SJSA1 (cell line): Measurements from ENCODE around the gene EPHA6. TPM values are rescaled to one million over a fixed set of nuclear protein-coding genes. Genes with fewer than 3 reads are reported as not detected.
"Not testable (repeated sequence)": the region's sequence is repeated elsewhere in the genome, so short reads cannot be mapped to it uniquely, and the experiment has no call there.

ENCODE experiments used
- DNase-seq, 2 experiments: peaks; one replicate each; pipeline ENCODE4 v3.0.0-alpha.2; 2015 to 2020; ENCODE audit warnings: low spot score in 2 of 2, low read depth in 1 of 2
- H3K27ac ChIP-seq: fragments of 250-450 bp; sonication (Bioruptor Pico); 2 replicates; pipeline ENCODE4 v1.5.1; 2020; ENCODE audit warnings: mild to moderate bottlenecking, moderate library complexity
- H3K27me3 ChIP-seq: fragments of 250-450 bp; sonication (Bioruptor Pico); replicated peaks from 2 replicates; pipeline ENCODE4 v1.5.1; 2020; ENCODE audit warnings: mild to moderate bottlenecking, moderate library complexity
- H3K36me3 ChIP-seq: fragments of 250-450 bp; sonication (Bioruptor Pico); 2 replicates; pipeline ENCODE4 v1.5.1; 2020; ENCODE audit warnings: mild to moderate bottlenecking
- H3K4me1 ChIP-seq: fragments of 250-450 bp; sonication (Bioruptor Pico); replicated peaks from 2 replicates; pipeline ENCODE4 v1.6.1; 2021; ENCODE audit warnings: mild to moderate bottlenecking
- H3K4me3 ChIP-seq: fragments of 250-450 bp; sonication (Bioruptor Pico); 2 replicates; pipeline ENCODE4 v1.5.1; 2020; ENCODE audit warnings: mild to moderate bottlenecking
- H3K9me3 ChIP-seq: fragments of 250-450 bp; sonication (Bioruptor Pico); replicated peaks from 2 replicates; pipeline ENCODE4 v1.5.1; 2020; ENCODE audit warnings: mild to moderate bottlenecking
- total RNA-seq: library from RNA; depleted of rRNA; stranded (reverse); fragments of >200 nt; shearing (Covaris generic); gene quantifications from 2 replicates; pipeline ENCODE4 v1.2.3, GENCODE V29; 2014

EPHA6 gene
- total RNA-seq, 1 experiment from 2014 or later: not detected

DNA sequence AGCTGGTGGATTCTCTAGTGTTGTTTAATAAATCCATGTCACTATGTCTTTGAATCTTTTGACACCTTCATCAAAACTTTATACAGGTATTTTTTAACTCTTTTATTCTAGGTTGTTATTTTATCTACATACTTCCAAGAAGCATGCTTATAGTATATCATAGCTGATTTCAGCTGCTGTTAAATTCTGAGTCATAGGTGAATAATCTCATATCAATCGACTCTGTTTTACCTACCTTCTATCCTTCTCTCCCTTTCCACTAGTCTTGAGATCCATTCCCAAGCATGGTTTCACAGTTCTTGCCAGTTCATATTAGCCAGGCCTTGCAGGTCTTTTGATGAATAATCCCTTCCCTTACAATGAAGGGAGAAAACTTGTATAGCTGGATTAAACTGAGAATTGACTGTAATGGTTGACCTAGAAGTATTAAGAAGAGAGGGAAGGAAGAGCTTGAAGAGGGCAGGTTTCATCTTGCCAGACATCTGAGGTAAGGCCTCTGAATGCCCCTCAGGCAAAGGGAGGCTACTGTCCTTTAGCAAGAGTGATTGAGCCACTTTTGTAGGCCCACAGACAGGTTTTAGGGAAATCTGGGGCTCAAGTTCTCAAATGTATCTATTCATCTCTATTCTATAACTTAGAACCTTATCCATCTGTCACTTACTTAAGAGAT is 146.4 kb downstream of the EPHA6 start:
- no peaks in the 10 kb centered on the region for H3K4me1 ChIP-seq
- no peaks in the 10 kb centered on the region for H3K27me3 ChIP-seq
- H3K9me3 ChIP-seq: no peaks in the 10 kb centered on the region
- no peak for DNase-seq
- H3K4me3 ChIP-seq: no peak overlapping the region
- no peak overlapping the region for H3K27ac ChIP-seq
- no peaks in the 10 kb centered on the region for H3K36me3 ChIP-seq

DNA sequence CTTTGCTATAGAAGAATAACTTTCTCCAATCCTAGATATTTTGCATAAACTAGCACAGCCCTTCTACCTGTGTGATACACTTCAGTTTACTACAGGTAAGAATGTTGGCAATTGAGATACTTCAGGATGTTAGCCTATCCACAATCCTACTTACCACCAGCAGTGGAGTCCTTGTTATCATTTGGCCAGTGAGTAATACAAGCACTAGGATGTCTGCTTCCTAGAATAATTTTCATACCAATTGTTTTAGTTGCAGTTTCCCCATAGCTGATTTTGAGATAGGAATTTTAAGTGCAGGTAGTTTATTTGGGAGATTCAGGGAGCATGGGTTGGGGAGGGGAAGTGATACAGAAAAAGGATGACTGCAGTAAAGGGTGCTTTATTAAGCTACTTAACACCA is 147.2 kb downstream of the EPHA6 start:
- no peak overlapping the region for H3K27ac ChIP-seq
- DNase-seq: no peak
- no peaks in the 10 kb centered on the region for H3K9me3 ChIP-seq
- H3K36me3 ChIP-seq: no peaks in the 10 kb centered on the region
- no peaks in the 10 kb centered on the region for H3K27me3 ChIP-seq
- H3K4me1 ChIP-seq: no peaks in the 10 kb centered on the region
- no peak overlapping the region for H3K4me3 ChIP-seq

DNA sequence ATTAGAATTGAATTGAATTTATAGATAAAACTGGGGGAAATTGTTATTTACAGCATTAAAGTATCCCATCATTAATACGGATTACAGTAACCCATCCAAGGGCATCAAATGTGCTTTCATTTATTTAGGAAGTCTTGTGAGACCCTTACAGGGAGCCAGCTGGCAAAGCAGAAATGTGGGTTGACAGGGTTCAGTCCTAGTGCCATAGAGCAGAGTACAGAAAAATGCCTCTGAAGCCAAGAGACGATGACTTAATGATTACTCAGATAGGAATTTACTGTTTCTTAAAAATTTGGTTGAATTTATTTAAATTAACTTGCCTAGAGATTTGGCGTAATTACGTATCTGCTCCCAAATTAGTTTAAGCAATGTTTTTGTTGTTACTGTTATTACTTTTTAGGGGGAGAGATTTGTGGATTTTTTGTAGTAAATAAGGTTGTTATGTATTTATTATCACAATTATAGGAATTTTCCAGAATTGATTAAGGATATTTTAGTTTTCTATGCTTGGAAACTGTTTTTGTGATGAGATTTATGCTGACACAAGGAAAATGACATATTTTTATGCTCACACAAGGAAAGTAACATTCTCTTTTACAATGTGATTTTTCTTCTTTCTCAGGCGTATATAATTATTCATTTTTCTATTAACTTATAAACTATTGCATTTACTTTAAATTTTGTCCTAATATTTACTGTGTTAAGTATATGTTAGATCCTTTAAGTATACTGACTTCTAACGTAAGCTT is 152.0 kb downstream of the EPHA6 start:
- DNase-seq: no peak
- H3K4me1 ChIP-seq: no peaks in the 10 kb centered on the region
- H3K9me3 ChIP-seq: no peaks in the 10 kb centered on the region
- H3K36me3 ChIP-seq: no peaks in the 10 kb centered on the region
- H3K27ac ChIP-seq: no peak overlapping the region
- H3K4me3 ChIP-seq: no peak overlapping the region
- H3K27me3 ChIP-seq: no peaks in the 10 kb centered on the region

DNA sequence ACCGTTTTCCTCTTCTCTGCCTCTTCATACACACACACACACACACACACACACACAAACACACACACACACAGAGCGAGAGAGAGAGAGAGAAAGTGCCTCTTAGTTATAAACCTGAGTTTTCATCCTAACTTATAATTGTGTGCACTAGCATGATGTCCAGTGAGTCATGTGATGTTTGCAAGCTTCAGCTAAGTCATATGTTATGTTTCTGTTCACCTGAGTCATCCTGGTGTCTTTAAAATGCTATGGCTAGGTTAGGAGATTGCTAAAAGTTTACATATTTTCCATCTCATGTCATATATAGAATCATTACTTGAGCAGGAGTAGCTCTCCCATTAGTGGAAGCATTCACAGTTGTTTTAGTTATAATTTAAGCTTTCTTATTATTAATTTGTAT is 155.8 kb downstream of the EPHA6 start:
- no peaks in the 10 kb centered on the region for H3K4me1 ChIP-seq
- no peaks in the 10 kb centered on the region for H3K27me3 ChIP-seq
- no peak overlapping the region for H3K4me3 ChIP-seq
- H3K27ac ChIP-seq: no peak overlapping the region
- no peaks in the 10 kb centered on the region for H3K9me3 ChIP-seq
- H3K36me3 ChIP-seq: no peaks in the 10 kb centered on the region
- no peak for DNase-seq

DNA sequence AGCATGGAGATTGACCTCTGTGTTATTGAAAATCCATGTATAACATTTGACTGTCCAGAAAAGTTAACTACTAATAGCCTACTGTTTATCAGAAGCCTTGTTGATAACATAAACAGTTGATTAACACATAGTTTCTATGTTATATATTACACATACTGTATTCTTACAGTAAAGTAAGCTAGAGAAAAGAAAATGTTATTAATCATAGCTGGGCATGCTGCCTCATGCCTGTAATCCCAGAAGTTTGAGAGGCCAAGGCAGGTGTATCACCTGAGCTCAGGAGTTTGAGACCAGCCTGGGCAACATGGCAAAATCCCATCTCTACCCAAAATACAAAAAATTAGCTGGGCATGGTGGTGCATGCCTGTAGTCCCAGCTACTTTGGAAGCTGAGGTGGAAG is 163.3 kb downstream of the EPHA6 start:
- Histone ChIP-seq H3K9me3 (no peaks in the 10 kb centered on the region), H3K4me1 (no peaks in the 10 kb centered on the region), H3K27ac (no peak overlapping the region), H3K27me3 (no peaks in the 10 kb centered on the region), H3K4me3 (no peak overlapping the region), H3K36me3 (no peaks in the 10 kb centered on the region)
- no peak for DNase-seq

DNA sequence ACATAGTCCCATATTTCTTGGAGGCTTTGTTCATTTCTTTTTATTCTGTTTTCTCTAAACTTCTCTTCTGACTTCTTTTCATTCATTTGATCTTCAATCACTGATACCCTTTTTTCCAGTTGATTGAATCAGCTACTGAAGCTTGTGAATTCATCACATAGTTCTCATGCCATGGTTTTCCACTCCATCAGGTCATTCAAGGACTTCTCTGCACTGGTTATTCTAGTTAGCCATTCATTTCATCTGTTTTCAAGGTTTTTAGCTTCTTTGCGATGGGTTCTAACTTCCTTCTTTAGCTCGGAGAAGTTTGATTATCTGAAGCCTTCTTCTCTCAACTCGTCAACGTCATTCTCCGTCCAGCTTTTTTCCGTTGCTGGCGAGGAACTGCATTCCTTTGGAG is 169.3 kb downstream of the EPHA6 start:
- not testable (repeated sequence) for H3K9me3 ChIP-seq, H3K4me1 ChIP-seq, H3K27me3 ChIP-seq, H3K27ac ChIP-seq, H3K36me3 ChIP-seq, DNase-seq, H3K4me3 ChIP-seq

DNA sequence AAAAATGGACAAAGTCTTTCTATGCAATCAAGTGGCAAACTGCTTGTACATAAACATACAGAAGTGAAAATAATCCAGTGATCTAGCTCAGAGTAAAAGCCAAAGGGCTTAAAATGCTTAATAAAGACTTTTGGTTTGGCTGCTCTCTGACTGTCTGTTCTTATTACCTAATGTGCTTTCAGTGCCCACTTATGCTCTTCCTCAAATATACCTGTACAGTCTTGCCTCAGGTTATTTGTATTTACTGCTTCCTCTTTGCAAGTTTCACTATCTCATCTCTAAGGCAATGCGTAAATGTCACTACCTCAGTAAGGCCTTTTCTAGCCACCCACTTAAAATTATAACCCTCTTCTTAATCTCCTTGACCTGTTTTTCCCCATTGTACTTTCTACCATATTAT is 171.8 kb downstream of the EPHA6 start:
- no peak overlapping the region for H3K27ac ChIP-seq
- no peak for DNase-seq
- H3K4me3 ChIP-seq: no peak overlapping the region
- no peaks in the 10 kb centered on the region for H3K9me3 ChIP-seq
- no peaks in the 10 kb centered on the region for H3K36me3 ChIP-seq
- H3K27me3 ChIP-seq: no peaks in the 10 kb centered on the region
- H3K4me1 ChIP-seq: no peaks in the 10 kb centered on the region

DNA sequence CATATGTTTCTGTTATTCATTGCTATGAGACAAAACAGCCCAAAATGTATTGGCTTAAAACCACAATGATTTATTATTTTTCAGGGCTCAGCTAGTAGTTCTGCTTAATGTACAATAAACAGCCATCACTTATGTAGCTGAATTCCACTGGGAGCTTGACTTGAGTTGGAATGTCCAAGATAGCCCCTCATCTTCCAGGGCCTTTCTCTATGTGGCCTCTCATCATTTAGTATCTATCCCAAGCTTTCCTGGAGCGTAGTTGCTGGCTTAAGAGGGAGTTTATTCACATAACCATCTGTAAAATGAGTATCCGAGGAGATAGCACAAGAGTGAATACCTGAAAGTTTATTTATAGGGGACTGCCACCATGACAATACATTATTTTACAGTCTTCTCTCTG is 176.8 kb downstream of the EPHA6 start:
- no peaks in the 10 kb centered on the region for H3K4me1 ChIP-seq
- DNase-seq: no peak

DNA sequence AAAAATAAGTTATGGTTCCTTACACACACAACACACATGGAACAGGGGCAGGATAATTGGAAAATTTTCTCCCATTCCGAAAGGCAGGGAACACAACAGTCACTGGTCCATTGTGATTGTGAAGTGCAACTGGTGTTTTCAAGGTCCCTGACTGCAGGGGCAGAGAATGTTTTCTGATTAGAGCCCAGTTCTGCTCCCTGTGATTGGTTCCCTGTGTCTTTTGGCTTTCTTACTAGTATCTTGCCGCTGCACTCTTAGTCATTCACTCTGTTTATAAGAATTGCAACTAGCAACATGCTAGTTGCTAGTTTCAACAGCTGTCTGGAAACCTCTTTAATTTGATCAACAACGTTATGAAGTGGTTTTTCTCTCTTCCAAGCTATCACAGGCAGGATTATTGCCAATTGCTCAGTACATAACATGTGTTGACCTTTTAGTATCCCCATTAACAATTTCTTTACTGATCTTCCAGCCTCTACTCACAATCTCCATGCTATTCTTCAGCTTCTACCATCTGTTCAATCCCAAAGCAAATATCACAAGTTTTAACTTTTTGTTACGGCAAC is 177.5 kb downstream of the EPHA6 start:
- Histone ChIP-seq H3K9me3 (no peaks in the 10 kb centered on the region), H3K27me3 (no peaks in the 10 kb centered on the region), H3K36me3 (no peaks in the 10 kb centered on the region), H3K27ac (no peak overlapping the region), H3K4me1 (no peaks in the 10 kb centered on the region), H3K4me3 (no peak overlapping the region)
- no peak for DNase-seq

More for the DNA sequence above, 176.8 kb downstream of the EPHA6 start:
- Histone ChIP-seq H3K9me3 (no peaks in the 10 kb centered on the region), H3K27me3 (no peaks in the 10 kb centered on the region), H3K4me3 (no peak overlapping the region), H3K27ac (no peak overlapping the region), H3K36me3 (no peaks in the 10 kb centered on the region)

DNA sequence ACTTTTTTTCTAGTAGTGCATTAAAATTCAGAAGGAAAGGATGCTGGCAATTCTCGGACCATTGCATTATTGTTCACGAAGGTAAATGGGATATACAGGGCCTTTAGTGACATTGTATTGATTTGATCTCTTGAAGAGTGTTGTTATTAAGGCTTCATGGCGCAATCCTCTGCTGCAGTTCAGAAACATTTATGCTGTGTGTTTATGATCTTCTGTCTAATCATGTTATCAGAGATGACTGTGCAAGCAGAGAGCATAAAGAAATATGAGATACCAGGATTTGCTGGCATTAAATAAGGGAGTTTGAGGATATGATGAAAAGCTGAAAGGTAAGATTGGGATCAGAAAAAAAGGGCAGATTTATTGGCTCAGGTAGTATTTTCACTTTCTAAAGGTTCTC is 180.6 kb downstream of the EPHA6 start:
- no peak overlapping the region for H3K4me3 ChIP-seq
- no peak for DNase-seq
- H3K27me3 ChIP-seq: no peaks in the 10 kb centered on the region
- H3K9me3 ChIP-seq: no peaks in the 10 kb centered on the region
- H3K27ac ChIP-seq: no peak overlapping the region
- H3K4me1 ChIP-seq: no peaks in the 10 kb centered on the region
- no peaks in the 10 kb centered on the region for H3K36me3 ChIP-seq

DNA sequence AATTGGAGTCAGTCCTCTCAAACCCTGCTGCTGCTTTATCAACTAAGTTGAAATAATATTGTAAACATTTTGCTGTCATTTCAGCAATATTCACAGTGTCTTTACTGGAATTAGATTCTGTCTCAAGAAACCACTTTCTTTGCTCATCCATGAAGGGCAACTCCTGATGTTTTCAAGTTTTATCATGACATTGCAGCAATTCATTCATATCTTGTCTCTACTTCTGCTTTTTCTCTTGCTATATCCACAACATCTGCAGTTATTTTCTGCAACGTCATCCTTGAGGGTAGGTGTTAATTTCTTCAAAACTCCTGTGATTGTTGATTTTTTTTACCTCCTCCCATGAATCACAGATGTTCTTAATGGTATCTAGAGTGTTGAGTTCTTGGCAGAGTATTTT is 181.6 kb downstream of the EPHA6 start:
- no peak overlapping the region for H3K4me3 ChIP-seq
- no peaks in the 10 kb centered on the region for H3K27me3 ChIP-seq
- H3K27ac ChIP-seq: no peak overlapping the region
- H3K36me3 ChIP-seq: no peaks in the 10 kb centered on the region
- no peak for DNase-seq
- H3K4me1 ChIP-seq: no peaks in the 10 kb centered on the region
- H3K9me3 ChIP-seq: no peaks in the 10 kb centered on the region

DNA sequence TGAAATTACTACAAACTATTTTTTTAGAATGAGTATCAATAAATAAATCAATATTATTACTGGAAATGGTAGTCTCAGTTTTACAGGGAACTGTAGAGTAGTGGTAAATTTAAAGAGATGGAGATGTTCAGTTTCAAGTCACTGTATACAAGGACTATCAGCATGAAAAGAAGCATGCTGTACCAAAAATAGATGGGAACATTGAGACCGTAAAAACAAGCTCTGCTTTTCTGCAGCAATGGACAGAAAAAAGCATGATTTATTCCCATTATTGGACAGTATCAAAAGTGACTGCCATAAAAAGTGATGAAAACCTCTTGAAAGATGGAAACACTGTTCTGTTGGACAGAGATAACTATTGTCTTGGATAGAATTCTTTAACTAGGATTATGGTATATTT is 187.2 kb downstream of the EPHA6 start:
- DNase-seq: no peak
- Histone ChIP-seq H3K9me3 (no peaks in the 10 kb centered on the region), H3K27me3 (no peaks in the 10 kb centered on the region), H3K4me1 (no peaks in the 10 kb centered on the region), H3K36me3 (no peaks in the 10 kb centered on the region), H3K27ac (no peak overlapping the region), H3K4me3 (no peak overlapping the region)

DNA sequence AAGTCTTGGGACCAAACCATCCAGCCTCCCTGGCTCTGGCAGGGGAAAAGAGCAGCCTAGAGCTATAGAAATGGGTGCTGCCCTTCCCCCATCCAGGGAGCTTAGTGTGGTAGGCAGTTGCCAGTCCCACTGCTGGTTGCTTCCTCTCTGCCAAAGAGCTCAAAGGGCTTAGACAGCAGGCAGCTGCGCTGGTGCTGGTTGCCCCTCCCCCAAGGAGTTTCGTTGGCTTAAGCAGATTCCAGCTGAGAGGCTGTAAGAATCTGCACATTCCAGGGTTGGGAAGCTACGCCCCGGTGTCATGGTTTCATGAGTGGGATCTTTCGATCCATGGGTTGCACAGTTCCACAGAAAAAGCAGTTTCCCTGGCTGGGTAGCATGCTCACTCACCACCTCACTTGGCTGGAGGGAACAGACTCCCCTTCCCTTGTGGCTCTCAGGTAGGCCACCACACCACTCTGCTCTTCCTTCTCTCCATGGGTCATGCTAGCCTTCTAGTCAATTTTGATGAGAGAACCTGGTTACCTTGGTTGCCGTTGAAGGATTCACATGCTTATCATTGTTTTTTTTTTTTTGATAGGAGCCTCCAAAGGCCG is 195.1 kb downstream of the EPHA6 start:
- no peak for DNase-seq
- H3K36me3 ChIP-seq: no peaks in the 10 kb centered on the region
- no peaks in the 10 kb centered on the region for H3K4me1 ChIP-seq
- H3K27ac ChIP-seq: no peak overlapping the region
- no peak overlapping the region for H3K4me3 ChIP-seq
- no peaks in the 10 kb centered on the region for H3K27me3 ChIP-seq
- H3K9me3 ChIP-seq: no peaks in the 10 kb centered on the region
